CD4-positive, alpha-beta T cell (primary cell): ENCODE results near the gene AGBL4. TPM values are rescaled to one million over a fixed set of nuclear protein-coding genes. Genes with fewer than 3 reads are reported as not detected.

Experiments used
- ATAC-seq: fragments of 200-7000 bp; cut with Tn5 transposase; one replicate; pipeline ENCODE4 v1.10.0; 2022; ENCODE audit warnings: mild to moderate bottlenecking; ENCODE audit not compliant: poor library complexity
- CTCF ChIA-PET: fragments of 350-600 bp; sonication (Branson Sonifier 250); formaldehyde crosslinking; loops from one replicate; lab custom pipeline; 2021; ENCODE audit warnings: antibody characterized with exemption, inconsistent platforms; lab: Charles Lee
- POLR2A ChIA-PET: fragments of 350-600 bp; sonication (Branson Sonifier 250); formaldehyde crosslinking; loops from one replicate; lab custom pipeline; 2021; ENCODE audit warnings: antibody characterized with exemption, inconsistent platforms; lab: Charles Lee
- DNase-seq, 14 experiments: peaks; one replicate each; pipeline ENCODE4 v3.0.0-alpha.2; 2013 to 2020; ENCODE audit warnings: mixed read lengths in 2 of 14
- H3K27ac ChIP-seq, 2 donors: one replicate each; pipeline versions ENCODE4 v1.5.1 to v1.7.0; 2013; ENCODE audit warnings: low read length in 2 of 2, low read depth in 1 of 2, mild to moderate bottlenecking in 1 of 2
- H3K27me3 ChIP-seq, 2 experiments: 1 replicate in 1 of 2; 2 replicates in 1 of 2; pipeline versions ENCODE4 v1.6.1 to v1.7.0; 2013; ENCODE audit warnings: low read length in 2 of 2, control low read depth in 1 of 2, mild to moderate bottlenecking in 1 of 2, moderate library complexity in 1 of 2; ENCODE audit not compliant: insufficient read depth in 2 of 2, control insufficient read depth in 1 of 2
- H3K36me3 ChIP-seq: one replicate; pipeline ENCODE4 v1.6.1; 2013; ENCODE audit warnings: low read length, control low read depth; ENCODE audit not compliant: insufficient read depth
- H3K4me1 ChIP-seq: one replicate; pipeline ENCODE4 v1.6.1; 2013; ENCODE audit warnings: low read length, control low read depth; ENCODE audit not compliant: insufficient read depth
- H3K4me3 ChIP-seq: one replicate; pipeline ENCODE4 v1.5.1; 2013; ENCODE audit warnings: mild to moderate bottlenecking, low read length, moderate library complexity
- H3K9me3 ChIP-seq, 2 experiments: 1 replicate in 1 of 2; 2 replicates in 1 of 2; pipeline versions ENCODE4 v1.6.1 to v1.7.0; 2013; ENCODE audit warnings: low read length in 2 of 2, mild to moderate bottlenecking in 2 of 2, control low read depth in 1 of 2, moderate library complexity in 1 of 2; ENCODE audit not compliant: control insufficient read depth in 1 of 2, insufficient read depth in 1 of 2
- H3K27ac Mint-ChIP-seq: one replicate; pipeline ENCODE4 v1.8.0; 2020; ENCODE audit warnings: mixed read lengths
- H3K27me3 Mint-ChIP-seq: one replicate; pipeline ENCODE4 v1.8.0; 2021; ENCODE audit warnings: mixed read lengths
- H3K36me3 Mint-ChIP-seq: one replicate; pipeline ENCODE4 v1.8.0; 2021; ENCODE audit warnings: low read depth, mixed read lengths
- H3K4me1 Mint-ChIP-seq: one replicate; pipeline ENCODE4 v1.8.0; 2021; ENCODE audit warnings: low read depth, mixed read lengths
- H3K4me3 Mint-ChIP-seq: one replicate; pipeline ENCODE4 v1.8.0; 2020; ENCODE audit warnings: mild to moderate bottlenecking, mixed read lengths
- H3K9me3 Mint-ChIP-seq: one replicate; pipeline ENCODE4 v1.8.0; 2020; ENCODE audit warnings: mixed read lengths
- CTCF ChIP-seq: fragments of 200-600 bp; IDR thresholded peaks from one replicate; pipeline ENCODE4 v1.8.0; 2022; ENCODE audit warnings: antibody characterized with exemption, mild to moderate bottlenecking
- intact Hi-C, 2 experiments: fragments of 100-400 bp; cut with DNase I in 1 of 2; cut with micrococcal nuclease in 1 of 2; formaldehyde crosslinking; loops; one replicate each; pipeline versions ENCODE4 v1.15.1 to v1.9.0; 2023 to 2025; cut with DNase I, micrococcal nuclease
- total RNA-seq, 174 experiments: library from RNA in 2 of 174; stranded (reverse) in 2 of 174; gene quantifications; one replicate each; pipeline ENCODE4 v1.2.3 and lab custom pipeline; 2021 to 2026

AGBL4 gene
- total RNA-seq, 2 experiments from 2014 or later, result 0.11 TPM; not detected in 1

- no peaks in the 10 kb centered on the region for H3K27me3 ChIP-seq
- intact Hi-C loops, result no loop called here
- H3K4me3 ChIP-seq, result no peak overlapping the region
- H3K9me3 ChIP-seq, result no peaks in the 10 kb centered on the region
- no peaks in the 10 kb centered on the region for H3K9me3 Mint-ChIP-seq
- ATAC-seq (no peak), DNase-seq (no peak)
- H3K36me3 ChIP-seq, result no peaks in the 10 kb centered on the region
- ChIA-PET CTCF (no interaction called here), POLR2A (no interaction called here)
- no peak for TF ChIP-seq CTCF
- no peak overlapping the region for H3K27ac ChIP-seq
- no peaks in the 10 kb centered on the region for H3K4me1 Mint-ChIP-seq
- no peak overlapping the region for H3K27ac Mint-ChIP-seq
- peaks cover 13% of the 10 kb centered on the region for H3K27me3 Mint-ChIP-seq
- H3K36me3 Mint-ChIP-seq, result no peaks in the 10 kb centered on the region
- no peaks in the 10 kb centered on the region for H3K4me1 ChIP-seq
- no peak overlapping the region for H3K4me3 Mint-ChIP-seq
Measured at GRCh38 chr1:48794816-48795215, 1228.9 kb downstream of the AGBL4 start.

GRCh38 chr1:48793863-48794262, 1229.9 kb downstream of the AGBL4 start:
- H3K27ac Mint-ChIP-seq, result no peak overlapping the region
- no peak for TF ChIP-seq CTCF
- Histone ChIP-seq H3K27ac (no peak overlapping the region), H3K4me1 (no peaks in the 10 kb centered on the region), H3K36me3 (no peaks in the 10 kb centered on the region), H3K4me3 (no peak overlapping the region), H3K27me3 (no peaks in the 10 kb centered on the region), H3K9me3 (no peaks in the 10 kb centered on the region)
- ChIA-PET POLR2A (interaction anchor here (0.9 kb wide), 1 partner anchor 24 kb away, joined by 3 read pairs; no protein-coding TSS in a partner anchor), CTCF (no interaction called here)
- H3K4me1 Mint-ChIP-seq, result no peaks in the 10 kb centered on the region
- H3K27me3 Mint-ChIP-seq, result peaks cover 9% of the 10 kb centered on the region
- ATAC-seq, result no peak
- intact Hi-C loops, result no loop called here
- no peak overlapping the region for H3K4me3 Mint-ChIP-seq
- H3K36me3 Mint-ChIP-seq, result no peaks in the 10 kb centered on the region
- DNase-seq, result peak in 1 of 14 experiments; percentile 7
- no peaks in the 10 kb centered on the region for H3K9me3 Mint-ChIP-seq

GRCh38 chr1:48792961-48793360, 1230.8 kb downstream of the AGBL4 start:
- no peaks in the 10 kb centered on the region for H3K9me3 ChIP-seq
- CTCF ChIA-PET, result no interaction called here
- H3K4me1 Mint-ChIP-seq, result no peaks in the 10 kb centered on the region
- no peaks in the 10 kb centered on the region for H3K36me3 ChIP-seq
- peaks cover 4% of the 10 kb centered on the region for H3K27me3 Mint-ChIP-seq
- no peaks in the 10 kb centered on the region for H3K27me3 ChIP-seq
- no peaks in the 10 kb centered on the region for H3K9me3 Mint-ChIP-seq
- no peaks in the 10 kb centered on the region for H3K36me3 Mint-ChIP-seq
- intact Hi-C loops, result no loop called here
- TF ChIP-seq CTCF, result no peak
- no peak overlapping the region for H3K27ac ChIP-seq
- no peak overlapping the region for H3K27ac Mint-ChIP-seq
- H3K4me1 ChIP-seq, result no peaks in the 10 kb centered on the region
- H3K4me3 Mint-ChIP-seq, result no peak overlapping the region
- ATAC-seq (no peak), DNase-seq (no peak)
- POLR2A ChIA-PET, result interaction anchor here (0.5 to 0.9 kb wide), 2 partner anchors 13 to 23 kb away, joined by 3 read pairs; no protein-coding TSS in a partner anchor
- no peak overlapping the region for H3K4me3 ChIP-seq
